IMR-90 (cell line): ENCODE measurements around the gene PSMG1. TPM values are rescaled to one million over a fixed set of nuclear protein-coding genes. Genes with fewer than 3 reads are reported as not detected.

Experiments
- ATAC-seq: fragments of 200-7000 bp; cut with Tn5 transposase; 2 replicates; pipeline ENCODE4 v1.9.1; 2020; ENCODE audit warnings: low read depth, mild to moderate bottlenecking, moderate library complexity
- BruUV-seq: library from RNA; stranded (reverse); fragments of 400-500 nt; replicated peaks from 2 replicates; lab custom pipeline; 2021; lab: Mats Ljungman, UMichigan
- CTCF ChIA-PET: fragments of 300-600 bp; formaldehyde crosslinking; extraction: SDS; loops from one replicate; lab custom pipeline; 2021; ENCODE audit warnings: antibody characterized with exemption; lab: Yijun Ruan, JAX
- POLR2A ChIA-PET: fragments of 300-600 bp; sonication (Branson Sonifier 250); formaldehyde crosslinking; loops from one replicate; lab custom pipeline; 2022; ENCODE audit warnings: antibody characterized with exemption; ENCODE audit not compliant: unreplicated experiment; lab: Charles Lee
- DNase-seq: peaks from one replicate; pipeline ENCODE4 v3.0.0; 2013
- H2AFZ ChIP-seq: replicated peaks from 2 replicates; pipeline ENCODE3; 2013; ENCODE audit warnings: low read length, mild to moderate bottlenecking; ENCODE audit not compliant: poor library complexity
- H2AK5ac ChIP-seq: 2 replicates; pipeline ENCODE4 v1.6.1; 2013; ENCODE audit warnings: low read depth, low read length, inconsistent platforms
- H2AK9ac ChIP-seq: replicated peaks from 2 replicates; pipeline ENCODE3; 2013; ENCODE audit warnings: mild to moderate bottlenecking, low read depth, low read length, moderate library complexity; ENCODE audit not compliant: poor library complexity
- H2BK120ac ChIP-seq: 2 replicates; pipeline ENCODE4 v1.6.1; 2013; ENCODE audit warnings: low read depth, low read length, inconsistent platforms
- H2BK15ac ChIP-seq: 3 replicates; pipeline ENCODE4 v1.6.1; 2013; ENCODE audit warnings: low read depth, low read length, inconsistent platforms
- H2BK20ac ChIP-seq: 2 replicates; pipeline ENCODE4 v1.6.1; 2013; ENCODE audit warnings: low read depth, mild to moderate bottlenecking, inconsistent platforms, low read length, moderate library complexity
- H2BK5ac ChIP-seq: 2 replicates; pipeline ENCODE4 v1.6.1; 2013; ENCODE audit warnings: mild to moderate bottlenecking, low read depth, low read length, inconsistent platforms; ENCODE audit not compliant: poor library complexity, severe bottlenecking
- H3K14ac ChIP-seq: replicated peaks from 2 replicates; pipeline ENCODE4 v1.6.1; 2013; ENCODE audit warnings: low read depth, low read length, inconsistent platforms
- H3K18ac ChIP-seq: 2 replicates; pipeline ENCODE4 v1.6.1; 2013; ENCODE audit warnings: low read depth, low read length, control low read depth
- H3K23ac ChIP-seq: 2 replicates; pipeline ENCODE4 v1.6.1; 2013; ENCODE audit warnings: low read depth, low read length, inconsistent platforms
- H3K27ac ChIP-seq: 2 replicates; pipeline ENCODE4 v1.5.1; 2013; ENCODE audit warnings: mild to moderate bottlenecking, control low read depth, low read length; ENCODE audit not compliant: insufficient read depth
- H3K27me3 ChIP-seq: 2 replicates; pipeline ENCODE4 v1.6.1; 2013; ENCODE audit warnings: low read length; ENCODE audit not compliant: control insufficient read depth, insufficient read depth
- H3K36me3 ChIP-seq: 2 replicates; pipeline ENCODE4 v1.6.1; 2013; ENCODE audit warnings: low read length, mixed read lengths; ENCODE audit not compliant: control insufficient read depth, insufficient read depth
- H3K4ac ChIP-seq: 2 replicates; pipeline ENCODE4 v1.6.1; 2013; ENCODE audit warnings: low read depth, low read length, inconsistent platforms
- H3K4me1 ChIP-seq: 2 replicates; pipeline ENCODE4 v1.6.1; 2013; ENCODE audit warnings: low read length, mixed read lengths; ENCODE audit not compliant: control insufficient read depth, insufficient read depth
- H3K4me2 ChIP-seq: 2 replicates; pipeline ENCODE4 v1.6.1; 2013; ENCODE audit warnings: low read depth, mild to moderate bottlenecking, control low read depth, low read length, moderate library complexity
- H3K4me3 ChIP-seq: 2 replicates; pipeline ENCODE4 v1.5.1; 2013; ENCODE audit warnings: low read depth, mild to moderate bottlenecking, control low read depth, low read length, moderate library complexity; ENCODE audit not compliant: insufficient read depth
- H3K56ac ChIP-seq: 2 replicates; pipeline ENCODE4 v1.6.1; 2013; ENCODE audit warnings: low read length, inconsistent platforms; ENCODE audit not compliant: insufficient read depth; ENCODE audit errors: extremely low read depth
- H3K79me1 ChIP-seq, 2 experiments: 2 replicates each; pipeline ENCODE4 v1.6.1; 2013; ENCODE audit warnings: low read length in 2 of 2, inconsistent platforms in 1 of 2, low read depth in 1 of 2
- H3K9ac ChIP-seq: 2 replicates; pipeline ENCODE4 v1.6.1; 2013; ENCODE audit warnings: low read depth, low read length, control low read depth
- H3K9me1 ChIP-seq: 2 replicates; pipeline ENCODE4 v1.6.1; 2013; ENCODE audit warnings: low read length, inconsistent platforms; ENCODE audit not compliant: insufficient read depth
- H3K9me3 ChIP-seq: 2 replicates; pipeline ENCODE4 v1.6.1; 2013; ENCODE audit warnings: low read length; ENCODE audit not compliant: control insufficient read depth, insufficient read depth
- H4K20me1 ChIP-seq: 2 replicates; pipeline ENCODE4 v1.6.1; 2013; ENCODE audit warnings: low read length, inconsistent platforms; ENCODE audit not compliant: insufficient read depth
- H4K5ac ChIP-seq: 2 replicates; pipeline ENCODE4 v1.6.1; 2013; ENCODE audit warnings: mild to moderate bottlenecking, low read depth, low read length, control low read depth
- H4K8ac ChIP-seq, 2 experiments: 2 replicates each; pipeline ENCODE4 v1.6.1; 2013; ENCODE audit warnings: low read depth in 2 of 2, low read length in 2 of 2, control low read depth in 1 of 2, inconsistent platforms in 1 of 2
- H4K91ac ChIP-seq: 2 replicates; pipeline ENCODE4 v1.6.1; 2013; ENCODE audit warnings: low read depth, low read length, inconsistent platforms; ENCODE audit not compliant: insufficient read depth
- BHLHE40 ChIP-seq: fragments of 150-350 bp; IDR thresholded peaks from 2 replicates; pipeline ENCODE4 v1.6.1; 2016; ENCODE audit warnings: mild to moderate bottlenecking, low read depth, low read length
- CHD1 ChIP-seq: IDR thresholded peaks from 2 replicates; pipeline ENCODE4 v1.6.1; 2012; ENCODE audit warnings: low read depth, low read length, improper control_type of control experiment
- ELK1 ChIP-seq: fragments of 150-350 bp; IDR thresholded peaks from 2 replicates; pipeline ENCODE4 v1.6.1; 2016; ENCODE audit warnings: low read depth, mild to moderate bottlenecking, low read length, moderate library complexity, borderline replicate concordance
- MAFK ChIP-seq: IDR thresholded peaks from 2 replicates; pipeline ENCODE4 v1.6.1; 2012; ENCODE audit warnings: low read depth, low read length, improper control_type of control experiment
- MAZ ChIP-seq: IDR thresholded peaks from 2 replicates; pipeline ENCODE4 v1.6.1; 2012; ENCODE audit warnings: low read depth, mild to moderate bottlenecking, low read length, improper control_type of control experiment, moderate library complexity, borderline replicate concordance
- MXI1 ChIP-seq: IDR thresholded peaks from 2 replicates; pipeline ENCODE4 v1.6.1; 2012; ENCODE audit warnings: low read depth, mild to moderate bottlenecking, low read length, moderate library complexity, borderline replicate concordance
- POLR2A ChIP-seq: IDR thresholded peaks from 2 replicates; pipeline ENCODE4 v1.6.1; 2012; ENCODE audit warnings: mild to moderate bottlenecking, low read depth, low read length
- RAD21 ChIP-seq: IDR thresholded peaks from 2 replicates; pipeline ENCODE4 v1.6.1; 2012; ENCODE audit warnings: low read length, improper control_type of control experiment
- RCOR1 ChIP-seq: IDR thresholded peaks from 2 replicates; pipeline ENCODE4 v1.6.1; 2012; ENCODE audit warnings: mild to moderate bottlenecking, low read length, improper control_type of control experiment; ENCODE audit not compliant: insufficient replicate concordance
- RFX5 ChIP-seq: IDR thresholded peaks from 2 replicates; pipeline ENCODE4 v1.8.0; 2012; ENCODE audit warnings: low read depth, mild to moderate bottlenecking, low read length, moderate library complexity
- SMC3 ChIP-seq: fragments of 150-350 bp; IDR thresholded peaks from 2 replicates; pipeline ENCODE4 v1.6.1; 2016; ENCODE audit warnings: low read depth, mild to moderate bottlenecking, antibody characterized with exemption, low read length, moderate library complexity
- WGBS, 2 experiments: methylation state at CpG; one replicate each; pipeline versions ENCODE4 v1.1.5 to v1.1.7; 2013; ENCODE audit warnings: missing lambda C conversion rate in 2 of 2; ENCODE audit not compliant: insufficient read length in 1 of 2; ENCODE audit errors: extremely low coverage in 2 of 2; 5-methylcytosine and 5-hydroxymethylcytosine counted together
- dilution Hi-C: fragments of 300-500 bp; cut with HindIII; formaldehyde crosslinking; loops from one replicate; pipeline ENCODE4 v1.14.3; 2018; ENCODE audit warnings: low sequenced_read_pairs; ENCODE audit not compliant: unreplicated experiment
- in situ Hi-C: fragments of 300-500 bp; cut with MboI; formaldehyde crosslinking; loops from 3 replicates; pipeline ENCODE4 v1.14.3; 2019; ENCODE audit warnings: low sequenced_read_pairs, inconsistent platforms, mixed read lengths
- intact Hi-C: fragments of 100-400 bp; cut with micrococcal nuclease; formaldehyde crosslinking; loops from 2 replicates; pipeline ENCODE4 v1.10.0; 2022
- polyA plus RNA-seq, 3 experiments: library from polyadenylated mRNA; depleted of rRNA; stranded (reverse); fragments of >200 nt; gene quantifications; 2 replicates each; pipeline ENCODE4 v1.2.3, GENCODE V29; 2012; ENCODE audit warnings: low replicate concordance in 1 of 3
- total RNA-seq: library from RNA; depleted of rRNA; stranded (reverse); fragments of >200 nt; gene quantifications from 2 replicates; pipeline ENCODE4 v1.2.3, GENCODE V29; 2012
- TF ChIP-seq, protein P1 (sequence below): fragments of 150-350 bp; IDR thresholded peaks from 2 replicates; pipeline ENCODE4 v1.6.1; 2017; ENCODE audit warnings: mild to moderate bottlenecking, antibody characterized with exemption, low read length, low read depth
- TF ChIP-seq, protein P2 (sequence below): conservative IDR thresholded peaks from 2 replicates; pipeline ENCODE4 v1.5.1; 2012; ENCODE audit warnings: mild to moderate bottlenecking, low read depth, low read length, improper control_type of control experiment

The PSMG1 gene
- total and polyA plus RNA-seq, 2 of the 4 experiments (the other 2 are of a cell fraction), result 37.8 to 45.4 TPM

- POLR2A ChIA-PET, result no interaction called here
- H3K4me3 ChIP-seq, result no peak overlapping the region
- H4K20me1 ChIP-seq, result no peaks in the 10 kb centered on the region
- H2BK5ac ChIP-seq, result no peak overlapping the region
- H3K56ac ChIP-seq, result no peak overlapping the region
- H3K4ac ChIP-seq, result no peak overlapping the region
- H3K27ac ChIP-seq, result no peak overlapping the region
- no peak overlapping the region for H3K4me2 ChIP-seq
- H3K23ac ChIP-seq, result no peak overlapping the region
- H3K9ac ChIP-seq, result no peak overlapping the region
- no peak for DNase-seq
- no peak overlapping the region for H3K14ac ChIP-seq
- H3K4me1 ChIP-seq, result no peaks in the 10 kb centered on the region
- in situ Hi-C loops, result no loop called here
- CTCF ChIA-PET, result no interaction called here
- no peaks in the 10 kb centered on the region for H3K9me3 ChIP-seq
- no peak for ATAC-seq
- no peak overlapping the region for H4K91ac ChIP-seq
- H3K36me3 ChIP-seq, result peaks cover 21% of the 10 kb centered on the region
- H3K9me1 ChIP-seq, result no peaks in the 10 kb centered on the region
- TF ChIP-seq, protein P1, sequence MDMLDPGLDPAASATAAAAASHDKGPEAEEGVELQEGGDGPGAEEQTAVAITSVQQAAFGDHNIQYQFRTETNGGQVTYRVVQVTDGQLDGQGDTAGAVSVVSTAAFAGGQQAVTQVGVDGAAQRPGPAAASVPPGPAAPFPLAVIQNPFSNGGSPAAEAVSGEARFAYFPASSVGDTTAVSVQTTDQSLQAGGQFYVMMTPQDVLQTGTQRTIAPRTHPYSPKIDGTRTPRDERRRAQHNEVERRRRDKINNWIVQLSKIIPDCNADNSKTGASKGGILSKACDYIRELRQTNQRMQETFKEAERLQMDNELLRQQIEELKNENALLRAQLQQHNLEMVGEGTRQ, result no peak
- TF ChIP-seq, protein P2, sequence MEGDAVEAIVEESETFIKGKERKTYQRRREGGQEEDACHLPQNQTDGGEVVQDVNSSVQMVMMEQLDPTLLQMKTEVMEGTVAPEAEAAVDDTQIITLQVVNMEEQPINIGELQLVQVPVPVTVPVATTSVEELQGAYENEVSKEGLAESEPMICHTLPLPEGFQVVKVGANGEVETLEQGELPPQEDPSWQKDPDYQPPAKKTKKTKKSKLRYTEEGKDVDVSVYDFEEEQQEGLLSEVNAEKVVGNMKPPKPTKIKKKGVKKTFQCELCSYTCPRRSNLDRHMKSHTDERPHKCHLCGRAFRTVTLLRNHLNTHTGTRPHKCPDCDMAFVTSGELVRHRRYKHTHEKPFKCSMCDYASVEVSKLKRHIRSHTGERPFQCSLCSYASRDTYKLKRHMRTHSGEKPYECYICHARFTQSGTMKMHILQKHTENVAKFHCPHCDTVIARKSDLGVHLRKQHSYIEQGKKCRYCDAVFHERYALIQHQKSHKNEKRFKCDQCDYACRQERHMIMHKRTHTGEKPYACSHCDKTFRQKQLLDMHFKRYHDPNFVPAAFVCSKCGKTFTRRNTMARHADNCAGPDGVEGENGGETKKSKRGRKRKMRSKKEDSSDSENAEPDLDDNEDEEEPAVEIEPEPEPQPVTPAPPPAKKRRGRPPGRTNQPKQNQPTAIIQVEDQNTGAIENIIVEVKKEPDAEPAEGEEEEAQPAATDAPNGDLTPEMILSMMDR, result no peak
- TF ChIP-seq CHD1 (no peak), RCOR1 (no peak), MAZ (no peak), SMC3 (no peak), MXI1 (no peak), ELK1 (no peak), BHLHE40 (no peak), RFX5 (no peak), POLR2A (no peak), MAFK (no peak), RAD21 (no peak)
- BruUV-seq, result no TSS peak
- WGBS, 2 experiments, result no CpG with 5 or more reads among the region's 1 CpG
- H4K5ac ChIP-seq, result no peak overlapping the region
- no peak overlapping the region for H4K8ac ChIP-seq
- H2AK9ac ChIP-seq, result no peak overlapping the region
- H3K27me3 ChIP-seq, result no peaks in the 10 kb centered on the region
- no peak overlapping the region for H2BK15ac ChIP-seq
- H3K79me1 ChIP-seq, result peaks cover 6 to 16% of the 10 kb centered on the region in 2 experiments; a peak in 3 of 4 replicates
- no peak overlapping the region for H2BK20ac ChIP-seq
- H2AFZ ChIP-seq, result no peak overlapping the region
- dilution Hi-C loops, result no loop called here
- no peak overlapping the region for H3K18ac ChIP-seq
- no peak overlapping the region for H2AK5ac ChIP-seq
- H2BK120ac ChIP-seq, result no peak overlapping the region
- intact Hi-C loops, result loop anchor here (10.0 kb wide), 1 partner anchor 58 kb away; no protein-coding TSS in a partner anchor
Observed at GRCh38 chr21:39196838-39197237, 13.6 kb upstream of the PSMG1 start.
